Esophagus muscularis mucosa (tissue), 4 donors: ENCODE data around the gene TRAPPC10. TPM values are rescaled to one million over a fixed set of nuclear protein-coding genes. Genes with fewer than 3 reads are reported as not detected.

Experiments used
- DNase-seq: peaks from one replicate; pipeline ENCODE4 v3.0.0-alpha.2; 2017; ENCODE audit errors: extremely low spot score
- H3K27ac ChIP-seq, 4 donors: fragments of 200-600 bp; sonication (generic); replicated peaks in 1 of 4; 1 replicate in 3 of 4; 2 replicates in 1 of 4; pipeline ENCODE4 v1.5.1; 2016 to 2019; ENCODE audit warnings: mild to moderate bottlenecking in 1 of 4
- H3K27me3 ChIP-seq, 4 donors: fragments of 200-600 bp; sonication (generic); one replicate each; pipeline versions ENCODE4 v1.5.1 to v1.6.0; 2016 to 2019
- H3K36me3 ChIP-seq, 4 donors: fragments of 200-600 bp; sonication (generic); one replicate each; pipeline ENCODE4 v1.5.1; 2016 to 2019
- H3K4me1 ChIP-seq, 4 donors: fragments of 200-600 bp; sonication (generic); one replicate each; pipeline ENCODE4 v1.5.1; 2016 to 2019
- H3K4me3 ChIP-seq, 4 donors: fragments of 200-600 bp; sonication (generic); 1 replicate in 2 of 4; 2 replicates in 2 of 4; pipeline ENCODE4 v1.5.1; 2016 to 2019; ENCODE audit warnings: mild to moderate bottlenecking in 4 of 4, moderate library complexity in 1 of 4
- H3K9me3 ChIP-seq, 4 donors: fragments of 200-600 bp; sonication (generic); 1 replicate in 3 of 4; 2 replicates in 1 of 4; pipeline ENCODE4 v1.5.1; 2016 to 2019
- EP300 ChIP-seq: sonication (generic); formaldehyde crosslinking; IDR thresholded peaks from one replicate; pipeline ENCODE4 v1.6.1; 2017; ENCODE audit warnings: antibody characterized with exemption
- POLR2A ChIP-seq: fragments of 450-650 bp; IDR thresholded peaks from one replicate; pipeline ENCODE4 v1.6.1; 2017; ENCODE audit warnings: antibody characterized with exemption, moderate library complexity, mild to moderate bottlenecking, low read depth
- POLR2AphosphoS5 ChIP-seq, 2 donors: sonication (generic); formaldehyde crosslinking; IDR thresholded peaks; one replicate each; pipeline ENCODE4 v1.6.1; 2017; ENCODE audit warnings: antibody characterized with exemption in 2 of 2
- WGBS: methylation state at CpG from one replicate; pipeline ENCODE4 v1.1.5; 2018; 5-methylcytosine and 5-hydroxymethylcytosine counted together
- intact Hi-C: fragments of 100-400 bp; cut with DNase I; formaldehyde crosslinking; loops from one replicate; pipeline ENCODE4 v1.15.1; 2023
- total RNA-seq, 4 donors: library from RNA; depleted of rRNA; stranded (reverse); fragments of >200 nt; gene quantifications; one replicate each; pipeline versions ENCODE4 v1.1.0 to v1.2.1, GENCODE V29; 2016
- TF ChIP-seq, protein P1 (sequence below), 3 experiments: fragments of 200-600 bp in 2 of 3; fragments of 450-650 bp in 1 of 3; sonication (generic) in 2 of 3; IDR thresholded peaks; one replicate each; pipeline ENCODE4 v1.5.1; 2017 to 2019; ENCODE audit warnings: antibody characterized with exemption in 3 of 3, mild to moderate bottlenecking in 2 of 3, moderate library complexity in 1 of 3

TRAPPC10 gene
- total RNA-seq, 4 donors from 2014 or later, result 14.5 to 35.2 (median 20.5) TPM

- Histone ChIP-seq H3K27me3 (no peaks in the 10 kb centered on the region), H3K9me3 (no peaks in the 10 kb centered on the region), H3K36me3 (peaks cover 29 to 76% (median 72%) of the 10 kb centered on the region in 4 donors), H3K27ac (no peak overlapping the region), H3K4me1 (peaks cover 0 to 5% (median 0%) of the 10 kb centered on the region in 4 donors), H3K4me3 (no peak overlapping the region)
- no peak for DNase-seq
- 96% methylated on average over 16 of the region's 19 CpGs for WGBS
- TF ChIP-seq, protein P1, sequence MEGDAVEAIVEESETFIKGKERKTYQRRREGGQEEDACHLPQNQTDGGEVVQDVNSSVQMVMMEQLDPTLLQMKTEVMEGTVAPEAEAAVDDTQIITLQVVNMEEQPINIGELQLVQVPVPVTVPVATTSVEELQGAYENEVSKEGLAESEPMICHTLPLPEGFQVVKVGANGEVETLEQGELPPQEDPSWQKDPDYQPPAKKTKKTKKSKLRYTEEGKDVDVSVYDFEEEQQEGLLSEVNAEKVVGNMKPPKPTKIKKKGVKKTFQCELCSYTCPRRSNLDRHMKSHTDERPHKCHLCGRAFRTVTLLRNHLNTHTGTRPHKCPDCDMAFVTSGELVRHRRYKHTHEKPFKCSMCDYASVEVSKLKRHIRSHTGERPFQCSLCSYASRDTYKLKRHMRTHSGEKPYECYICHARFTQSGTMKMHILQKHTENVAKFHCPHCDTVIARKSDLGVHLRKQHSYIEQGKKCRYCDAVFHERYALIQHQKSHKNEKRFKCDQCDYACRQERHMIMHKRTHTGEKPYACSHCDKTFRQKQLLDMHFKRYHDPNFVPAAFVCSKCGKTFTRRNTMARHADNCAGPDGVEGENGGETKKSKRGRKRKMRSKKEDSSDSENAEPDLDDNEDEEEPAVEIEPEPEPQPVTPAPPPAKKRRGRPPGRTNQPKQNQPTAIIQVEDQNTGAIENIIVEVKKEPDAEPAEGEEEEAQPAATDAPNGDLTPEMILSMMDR (IDR thresholded peaks at IDR 0.05), result no peak
- TF ChIP-seq POLR2A (no peak), POLR2AphosphoS5 (IDR thresholded peaks at IDR 0.05) (no peak), EP300 (no peak)
- intact Hi-C loops, result no loop called here
Measured at GRCh38 chr21:43968410-43969114, 43.5 kb upstream of the TRAPPC10 start.

DNA sequence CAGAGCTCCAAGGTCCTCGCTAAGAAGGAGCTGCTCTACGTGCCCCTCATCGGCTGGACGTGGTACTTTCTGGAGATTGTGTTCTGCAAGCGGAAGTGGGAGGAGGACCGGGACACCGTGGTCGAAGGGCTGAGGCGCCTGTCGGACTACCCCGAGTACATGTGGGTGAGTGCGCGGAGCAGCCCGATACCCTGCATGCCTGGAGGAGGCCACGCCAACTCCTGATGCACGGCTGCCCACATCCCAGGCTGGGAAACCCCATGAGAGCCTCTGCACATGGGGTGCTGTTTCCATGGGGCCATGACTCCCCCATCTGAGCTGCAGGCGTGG is 43.0 kb upstream of the TRAPPC10 start:
- Histone ChIP-seq H3K27ac (no peak overlapping the region), H3K36me3 (peaks cover 29 to 78% (median 75%) of the 10 kb centered on the region in 4 donors), H3K9me3 (no peaks in the 10 kb centered on the region), H3K27me3 (no peaks in the 10 kb centered on the region), H3K4me1 (peaks cover 0 to 5% (median 0%) of the 10 kb centered on the region in 4 donors), H3K4me3 (no peak overlapping the region)
- TF ChIP-seq EP300 (no peak), POLR2AphosphoS5 (IDR thresholded peaks at IDR 0.05) (no peak), POLR2A (no peak)
- TF ChIP-seq, protein P1 (IDR thresholded peaks at IDR 0.05), result no peak
- WGBS, result 100% methylated on average over 8 of the region's 17 CpGs
- intact Hi-C loops, result no loop called here
- DNase-seq, result no peak

DNA sequence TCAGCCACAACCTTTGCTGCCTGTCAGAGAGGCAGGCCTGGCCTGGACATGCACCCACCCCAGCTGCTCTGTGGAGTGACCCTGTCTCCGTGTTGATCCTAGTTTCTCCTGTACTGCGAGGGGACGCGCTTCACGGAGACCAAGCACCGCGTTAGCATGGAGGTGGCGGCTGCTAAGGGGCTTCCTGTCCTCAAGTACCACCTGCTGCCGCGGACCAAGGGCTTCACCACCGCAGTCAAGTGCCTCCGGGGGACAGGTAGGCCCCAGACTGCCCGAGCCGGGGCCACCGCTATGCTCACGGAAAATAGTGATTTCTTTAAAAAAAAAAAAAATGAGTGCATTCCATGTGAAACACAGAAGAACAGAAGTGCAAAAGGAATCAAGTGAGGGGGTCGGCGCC is 41.6 kb upstream of the TRAPPC10 start:
- no peaks in the 10 kb centered on the region for H3K9me3 ChIP-seq
- TF ChIP-seq POLR2AphosphoS5 (IDR thresholded peaks at IDR 0.05) (no peak), EP300 (no peak), POLR2A (no peak)
- TF ChIP-seq, protein P1 (IDR thresholded peaks at IDR 0.05), result no peak
- no peak for DNase-seq
- H3K27me3 ChIP-seq, result no peaks in the 10 kb centered on the region
- 91% methylated on average over 18 of the region's 18 CpGs for WGBS
- H3K27ac ChIP-seq, result no peak overlapping the region
- H3K4me1 ChIP-seq, result peaks cover 0 to 12% (median 8%) of the 10 kb centered on the region in 4 donors
- H3K36me3 ChIP-seq, result peaks cover 29 to 78% (median 73%) of the 10 kb centered on the region in 4 donors
- intact Hi-C loops, result no loop called here
- H3K4me3 ChIP-seq, result no peak overlapping the region

GRCh38 chr21:43971201-43971991 is 40.7 kb upstream of the TRAPPC10 start:
- TF ChIP-seq POLR2A, result no peak
- TF ChIP-seq EP300, result no peak
- TF ChIP-seq, protein P1 (IDR thresholded peaks at IDR 0.05), result no peak
- no peak for TF ChIP-seq POLR2AphosphoS5 (IDR thresholded peaks at IDR 0.05)
- intact Hi-C loops, result no loop called here
- H3K36me3 ChIP-seq, result peaks cover 29 to 74% (median 71%) of the 10 kb centered on the region in 4 donors
- H3K27me3 ChIP-seq, result no peaks in the 10 kb centered on the region
- peaks cover 0 to 12% (median 9%) of the 10 kb centered on the region in 4 donors for H3K4me1 ChIP-seq
- H3K9me3 ChIP-seq, result no peaks in the 10 kb centered on the region
- DNase-seq, result no peak
- no peak overlapping the region for H3K4me3 ChIP-seq
- 91% methylated on average over 18 of the region's 29 CpGs for WGBS
- no peak overlapping the region for H3K27ac ChIP-seq
